GM15510 (cell line): ENCODE results near the gene ACTR3.

ENCODE experiments used
- POLR2A ChIP-seq: IDR thresholded peaks from 3 replicates; pipeline ENCODE4 v1.6.1; 2011; ENCODE audit warnings: borderline replicate concordance; ENCODE audit not compliant: insufficient read length; ENCODE audit errors: extremely low read depth

The ACTR3 gene

DNA sequence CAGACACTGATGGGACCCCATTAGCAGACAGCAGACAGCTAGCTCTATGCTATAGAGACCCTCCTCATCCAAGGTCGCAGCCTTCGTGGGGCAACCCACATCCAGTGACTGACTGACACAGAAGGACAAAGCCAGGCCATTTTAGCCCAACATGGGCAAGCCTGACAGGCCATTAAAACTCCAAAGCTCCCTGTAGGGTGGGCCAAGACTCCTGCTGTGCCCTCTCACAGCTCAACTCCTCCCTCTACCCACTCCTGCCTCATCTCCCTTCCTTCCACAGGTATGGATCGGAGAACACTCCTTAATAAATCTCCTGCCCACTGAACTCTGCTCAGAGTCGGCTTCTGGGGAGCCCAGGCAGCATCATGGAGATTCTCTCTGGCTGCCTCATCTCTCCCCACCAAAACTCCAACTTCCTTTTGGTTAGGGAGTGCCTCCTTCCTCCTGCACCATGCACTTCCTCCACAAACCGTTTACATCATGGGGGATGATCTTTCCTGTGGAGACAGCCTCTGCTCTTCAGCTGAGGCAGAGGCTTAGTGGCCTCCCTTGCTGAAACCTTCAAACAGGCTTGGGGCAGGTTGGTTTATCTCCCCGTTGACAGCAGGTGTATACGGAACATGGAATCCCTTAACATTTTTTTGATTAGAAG, 86.5 kb downstream of the ACTR3 start:
- TF ChIP-seq POLR2A: no peak

DNA sequence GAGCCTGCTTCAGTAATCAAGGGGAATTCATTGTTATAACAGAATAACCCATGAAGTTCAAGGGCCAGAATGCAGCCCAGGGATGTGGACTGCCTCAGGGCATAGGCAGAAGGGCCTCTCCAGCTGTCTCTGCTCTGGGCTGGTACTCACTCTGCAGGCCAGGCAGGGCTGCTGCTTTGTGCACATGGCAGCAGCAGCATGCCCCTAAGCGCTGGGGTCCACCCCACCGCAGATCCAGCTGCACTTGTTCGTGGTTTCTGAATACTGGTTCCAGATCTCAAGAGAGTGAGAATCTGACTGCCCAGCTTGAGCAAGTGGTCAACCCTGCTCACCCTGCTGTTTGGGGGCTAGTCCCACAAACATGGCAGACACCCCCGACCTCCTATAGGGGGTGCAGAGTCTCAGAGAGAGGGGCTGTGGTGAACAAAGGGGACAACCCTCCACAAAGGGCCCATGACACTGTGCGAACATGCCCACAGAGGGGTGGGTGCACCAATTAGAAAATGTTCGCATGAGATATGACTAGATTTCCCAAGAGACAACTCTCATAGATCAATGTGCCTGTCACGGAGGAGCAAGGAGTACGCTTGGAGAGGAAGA, 87.3 kb downstream of the ACTR3 start:
- TF ChIP-seq POLR2A: no peak

DNA sequence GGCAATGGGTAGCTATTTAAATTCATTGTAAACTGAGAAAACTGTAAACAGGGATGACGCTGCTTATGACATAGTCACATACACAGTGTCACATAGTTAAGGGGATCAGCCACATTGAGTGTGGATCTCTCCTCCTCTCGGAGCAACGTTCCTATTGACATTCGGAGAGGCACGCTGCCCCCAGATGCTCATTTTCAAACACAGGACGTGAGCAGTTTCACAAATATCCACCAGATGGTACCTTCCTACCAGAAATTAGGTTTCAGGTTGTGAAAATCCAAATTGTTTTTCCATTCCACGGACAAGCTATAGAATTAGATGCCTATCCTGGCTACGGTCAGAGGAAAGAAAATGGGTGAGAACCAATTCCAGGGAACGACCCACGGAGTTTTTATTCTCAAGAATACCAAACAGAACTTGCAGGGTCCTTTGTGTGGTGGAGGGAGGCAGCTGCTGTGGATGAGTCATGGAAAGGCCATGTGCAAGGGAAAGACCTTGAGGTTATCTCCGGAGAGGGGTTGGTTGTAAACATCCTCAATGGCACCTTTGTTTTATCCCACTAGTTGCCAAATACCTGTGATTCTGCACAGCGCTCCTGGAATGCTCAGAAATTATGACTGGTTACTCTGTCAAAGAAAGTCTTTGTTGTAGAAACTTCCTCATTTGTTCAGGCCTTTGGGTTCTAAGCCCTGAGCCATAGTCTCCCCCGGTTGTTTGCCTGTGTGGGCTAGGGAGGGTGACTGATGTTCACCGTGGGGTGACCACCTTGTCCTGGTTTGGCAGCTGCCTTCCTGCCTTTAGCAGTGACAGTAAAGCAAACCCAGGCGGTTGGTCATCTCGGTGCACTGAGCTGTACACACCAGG, 88.0 kb downstream of the ACTR3 start:
- TF ChIP-seq POLR2A: no peak

DNA sequence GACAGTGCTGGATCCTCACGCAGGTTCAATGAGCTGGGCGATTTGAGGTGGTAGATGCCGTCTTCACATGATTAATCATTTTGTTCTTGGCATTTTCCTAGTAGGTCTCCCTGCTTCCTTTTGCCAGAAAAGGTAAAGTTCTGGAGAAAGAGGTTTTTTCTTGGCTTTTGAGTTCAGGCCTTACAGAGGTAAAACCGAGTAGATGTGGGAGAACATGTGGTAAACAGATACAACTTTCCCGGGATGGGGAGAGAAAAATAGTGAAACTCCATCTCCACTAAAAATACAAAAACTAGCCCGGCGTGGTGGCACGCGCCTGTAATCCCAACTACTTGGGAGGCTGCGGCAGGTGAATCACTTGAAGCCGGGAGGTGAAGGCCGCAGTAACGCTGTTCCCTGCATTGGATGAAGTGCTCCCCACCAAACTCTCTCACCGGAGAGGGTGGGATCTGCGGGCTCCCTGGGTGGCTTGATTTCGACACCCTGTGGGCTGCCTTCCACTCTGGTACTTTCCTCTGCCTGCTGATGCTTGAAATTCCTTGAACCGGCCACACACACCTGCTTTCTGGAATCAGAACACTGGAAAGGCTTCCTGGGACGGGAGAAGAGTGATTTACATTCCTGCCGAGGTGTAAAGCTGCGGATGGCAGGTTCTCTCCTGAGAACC, 88.8 kb downstream of the ACTR3 start:
- TF ChIP-seq POLR2A: no peak

DNA sequence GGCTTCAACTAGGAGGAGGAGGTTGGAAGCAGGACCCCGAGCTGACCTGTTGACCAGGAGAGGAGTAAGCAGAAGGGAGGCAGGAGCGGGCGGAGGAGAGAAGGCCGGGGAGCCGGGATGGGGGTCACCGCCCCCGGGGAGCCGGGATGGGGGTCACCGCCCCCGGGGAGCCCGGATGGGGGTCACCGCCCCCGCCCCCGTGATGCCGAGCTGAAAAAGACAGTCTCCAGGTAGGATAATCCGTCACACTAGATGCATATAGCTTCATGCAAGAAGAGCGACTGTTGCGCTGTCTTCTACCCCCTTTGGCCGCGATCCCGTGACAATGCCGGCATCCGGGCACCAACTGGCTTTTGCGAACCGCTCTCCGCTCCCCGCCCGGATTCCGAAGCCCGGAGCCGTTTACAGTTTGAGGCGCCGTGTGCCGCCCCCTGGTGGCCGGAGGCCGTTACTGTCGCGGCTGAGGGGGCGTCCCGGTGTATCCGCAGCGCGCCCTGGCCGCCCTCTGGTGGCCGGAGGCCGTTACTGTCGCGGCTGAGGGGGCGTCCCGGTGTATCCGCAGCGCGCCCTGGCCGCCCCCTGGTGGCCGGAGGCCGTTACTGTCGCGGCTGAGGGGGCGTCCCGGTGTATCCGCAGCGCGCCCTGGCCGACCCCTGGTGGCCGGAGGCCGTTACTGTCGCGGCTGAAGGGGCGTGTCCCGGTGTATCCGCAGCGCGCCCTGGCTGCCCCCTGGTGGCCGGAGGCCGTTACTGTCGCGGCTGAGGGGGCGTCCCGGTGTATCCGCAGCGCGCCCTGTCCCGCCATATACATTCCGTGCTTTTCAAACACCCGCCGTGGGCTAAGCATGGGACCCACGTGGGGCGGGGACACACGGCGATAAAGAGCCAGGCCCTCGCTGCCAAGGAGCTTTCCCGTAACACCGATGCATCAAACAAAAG, 89.6 kb downstream of the ACTR3 start:
- no peak for TF ChIP-seq POLR2A

DNA sequence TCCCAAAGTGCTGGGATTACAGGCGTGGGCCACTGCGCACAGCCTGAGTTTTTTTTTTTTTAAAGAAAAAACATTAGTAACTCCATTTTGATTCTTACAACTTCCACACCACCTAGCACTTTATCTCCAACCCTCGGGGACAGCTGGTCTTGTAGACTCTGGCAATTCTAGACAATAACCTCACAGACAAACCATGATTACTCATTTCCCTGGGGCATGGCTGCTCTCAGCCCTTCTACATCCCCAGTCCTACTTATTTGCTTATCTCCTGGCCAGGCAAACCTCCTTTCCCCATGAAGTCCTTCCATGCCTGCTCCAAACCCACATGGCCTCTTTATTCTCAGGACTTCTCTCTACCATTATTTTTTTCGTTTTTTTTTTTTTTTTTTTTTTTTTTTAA, 91.1 kb downstream of the ACTR3 start:
- TF ChIP-seq POLR2A: no peak

DNA sequence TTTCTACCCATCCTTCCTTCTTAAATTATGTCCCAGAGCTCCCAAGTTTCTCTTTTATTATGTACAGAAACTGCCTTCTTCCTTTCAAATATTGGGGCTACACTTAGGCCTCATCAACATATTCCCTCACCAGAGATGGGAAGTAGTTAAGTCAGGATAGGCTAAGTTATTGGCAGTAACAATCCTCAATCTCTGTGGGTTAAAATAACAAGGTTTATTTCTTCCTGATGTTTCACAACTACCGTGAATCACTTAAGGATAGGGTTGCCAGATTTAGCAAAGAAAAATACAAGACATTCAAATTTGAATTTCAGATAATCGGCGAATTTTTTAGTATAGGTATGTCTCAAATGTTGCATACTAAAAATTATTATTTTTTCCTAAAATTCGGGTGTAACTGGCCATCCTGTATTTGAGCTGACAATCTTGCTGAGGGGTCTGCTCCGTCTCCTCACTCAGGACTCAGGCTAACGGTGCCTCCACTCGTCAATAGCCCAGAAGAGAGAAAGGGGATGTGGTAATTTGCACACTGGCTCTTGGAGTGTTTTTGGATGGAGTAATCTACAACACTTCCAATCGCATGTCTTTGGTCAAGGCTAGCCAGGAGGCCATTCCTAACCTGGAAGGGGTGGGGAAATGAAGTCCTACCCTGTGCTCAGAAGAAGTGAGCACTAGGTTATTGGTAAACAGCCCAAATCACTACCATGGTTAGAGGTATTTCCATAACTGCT, 91.7 kb downstream of the ACTR3 start:
- no peak for TF ChIP-seq POLR2A

DNA sequence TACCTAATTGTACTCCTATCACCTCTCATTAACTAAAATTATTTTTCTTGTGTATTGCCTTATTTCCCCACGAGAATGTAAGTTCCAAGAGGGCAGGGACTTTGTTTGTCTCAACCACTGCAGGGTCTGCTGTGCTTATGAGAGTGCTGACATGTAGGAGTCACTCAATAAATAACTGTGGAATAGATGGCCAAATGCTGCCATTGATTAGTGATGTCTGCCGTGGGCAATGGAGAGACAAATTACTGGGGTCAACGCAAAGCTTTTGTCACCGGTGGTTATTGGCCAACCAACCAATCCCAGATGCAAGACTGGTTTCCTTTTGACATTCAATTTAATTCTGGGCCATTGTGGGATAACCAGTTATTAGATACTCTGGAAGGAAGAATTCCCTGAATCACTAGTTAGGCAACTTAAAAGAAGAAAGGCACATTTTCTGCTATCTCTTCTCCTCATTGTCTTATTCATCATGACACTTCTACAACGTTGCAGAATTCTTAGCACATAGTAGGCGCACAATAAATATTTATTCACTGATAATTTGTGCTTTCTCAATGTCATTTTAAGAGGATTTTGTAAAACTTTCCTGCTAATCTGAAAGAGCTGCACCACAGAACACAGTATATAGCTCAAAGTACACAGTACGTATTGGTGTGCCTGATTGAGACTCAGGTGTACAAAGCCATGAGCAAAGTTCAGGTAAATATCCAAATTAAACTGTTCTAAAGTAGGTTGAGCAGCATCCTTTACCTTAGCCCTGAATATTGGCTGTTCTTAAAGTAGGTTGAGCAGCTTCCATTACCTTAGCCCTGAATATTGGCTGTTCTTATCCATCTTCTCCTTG, 95.9 kb downstream of the ACTR3 start:
- no peak for TF ChIP-seq POLR2A

DNA sequence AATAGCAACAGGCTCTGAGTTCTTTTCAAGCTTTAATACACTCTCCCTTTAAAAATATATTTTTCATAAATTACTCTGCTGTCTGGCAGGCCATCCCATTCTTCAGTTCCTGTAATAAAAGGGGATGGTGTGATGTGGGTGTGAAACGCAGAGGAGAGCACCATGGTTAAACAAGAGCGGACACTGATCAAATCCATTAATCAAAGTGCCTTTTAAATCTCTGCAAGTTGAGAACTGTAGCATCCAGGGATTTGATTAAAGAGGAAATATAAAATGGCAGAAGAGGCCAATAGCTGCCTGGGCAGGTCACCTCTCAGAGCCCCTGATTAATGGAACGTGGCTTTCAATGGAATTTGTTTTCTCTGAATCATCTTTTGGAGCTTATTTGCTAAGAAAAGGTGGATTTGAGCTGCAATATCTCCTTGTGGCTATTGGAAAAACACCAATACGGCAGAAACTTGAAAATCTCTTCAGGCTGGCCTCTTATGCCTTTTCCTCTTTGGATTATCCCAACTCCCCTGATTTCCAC, 96.9 kb downstream of the ACTR3 start:
- TF ChIP-seq POLR2A: no peak

DNA sequence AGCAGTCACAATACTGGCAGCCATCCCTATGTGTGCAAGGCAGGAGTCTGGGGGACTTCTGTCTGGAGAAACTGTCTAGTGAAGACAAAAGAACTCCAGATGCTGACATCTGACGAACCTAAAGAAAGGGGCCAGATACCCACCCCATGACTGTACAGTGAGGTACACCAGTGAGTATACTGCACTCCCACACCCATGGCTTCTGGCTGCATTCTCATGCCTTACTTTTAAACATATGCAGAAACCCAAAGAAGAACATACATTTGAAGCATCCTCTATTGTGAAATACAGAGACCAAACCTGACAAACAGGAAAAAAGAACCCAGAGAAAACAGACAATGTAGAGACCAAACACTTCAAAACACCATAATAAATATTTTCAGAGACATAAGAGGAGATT, 102.2 kb downstream of the ACTR3 start:
- TF ChIP-seq POLR2A: no peak

DNA sequence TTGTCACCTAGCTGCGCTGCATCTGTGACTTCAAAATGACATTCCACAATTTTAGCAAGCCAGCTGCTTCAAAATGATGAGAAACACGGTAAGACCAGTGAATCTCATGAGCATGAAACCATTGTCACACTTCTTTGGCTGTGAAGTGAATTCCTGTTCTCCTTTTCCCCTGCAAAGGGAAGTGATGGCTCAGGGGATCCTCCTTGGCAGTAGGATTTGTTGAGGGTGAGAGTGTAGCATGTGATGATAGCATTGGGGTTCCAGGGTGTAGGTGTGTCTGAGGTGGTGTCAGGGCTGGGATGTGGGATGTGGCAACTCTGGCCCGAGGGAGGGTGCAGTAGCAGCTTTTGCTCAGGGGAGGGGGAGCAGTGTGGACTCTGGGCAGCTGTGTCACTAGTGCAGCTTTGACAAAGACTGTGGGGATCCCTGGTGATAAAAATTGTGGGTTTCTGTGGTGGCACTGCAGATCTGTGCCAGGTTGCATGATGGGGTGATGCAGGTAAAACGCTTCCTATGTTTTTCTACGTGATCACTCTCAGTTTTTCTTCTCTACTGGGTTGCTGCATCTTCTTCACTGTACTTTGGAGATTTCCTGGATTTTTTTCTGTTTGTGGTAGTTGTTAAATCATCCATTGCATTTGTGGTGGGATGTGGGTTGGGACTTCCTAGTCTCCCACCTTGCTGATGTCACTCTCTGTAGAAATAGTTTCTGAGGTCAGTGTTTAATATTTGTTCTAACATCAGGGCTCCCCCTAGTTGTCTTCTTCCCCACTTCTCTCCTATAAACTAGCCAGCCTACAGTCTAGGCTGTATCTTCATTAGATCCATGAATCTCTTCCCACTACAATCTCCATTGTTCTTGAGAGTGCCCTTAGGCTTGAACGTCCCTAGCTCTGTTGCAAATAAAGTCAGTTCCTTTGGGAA, 107.0 kb downstream of the ACTR3 start:
- TF ChIP-seq POLR2A: no peak

DNA sequence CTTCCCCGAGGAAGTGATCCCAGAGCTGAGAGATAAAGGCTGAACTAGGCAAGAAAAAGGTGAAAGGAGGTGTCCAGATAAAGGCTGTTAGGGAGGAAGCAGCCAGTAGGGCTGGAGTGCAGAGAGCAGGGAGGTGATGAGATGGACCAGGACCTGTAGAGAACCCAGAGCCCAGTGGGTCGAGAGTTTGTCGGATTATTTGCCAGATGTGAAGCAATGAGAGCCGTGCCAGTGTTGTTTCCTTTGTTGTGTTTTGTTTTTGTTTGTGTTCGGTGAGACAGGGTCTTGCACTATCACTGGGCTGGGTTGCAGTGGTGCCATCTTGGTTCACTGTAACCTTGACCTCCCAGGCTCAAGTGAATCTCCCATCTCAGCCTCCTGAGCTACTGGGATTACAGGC, 111.3 kb downstream of the ACTR3 start:
- no peak for TF ChIP-seq POLR2A

DNA sequence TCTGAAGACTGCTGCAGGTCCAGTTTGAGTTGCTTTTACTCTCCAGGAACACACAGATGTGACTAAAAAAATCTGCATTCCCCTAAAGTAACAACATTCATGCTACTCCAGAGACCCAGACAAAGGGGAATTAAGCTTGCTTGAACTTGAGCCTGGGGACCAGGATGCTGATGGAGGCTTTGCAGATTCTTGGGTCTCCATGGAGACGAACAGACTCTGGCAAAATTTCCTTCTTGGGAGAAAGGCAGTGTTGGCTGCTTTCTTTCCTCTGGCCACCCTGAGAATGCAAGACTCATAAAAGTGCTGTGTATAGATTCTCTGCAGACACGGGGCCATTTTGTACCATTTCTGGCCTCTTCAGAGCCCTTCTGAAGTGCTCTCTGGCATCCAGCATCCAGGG, 112.0 kb downstream of the ACTR3 start:
- no peak for TF ChIP-seq POLR2A
